GM12873 (cell line): Measurements from ENCODE around the gene SPAG8.

Experiments
- TF ChIP-seq, protein P1 (sequence below): IDR thresholded peaks from 2 replicates; pipeline ENCODE4 v1.5.1; 2012; ENCODE audit warnings: low read depth, mild to moderate bottlenecking, moderate library complexity, low read length, control low read depth; ENCODE audit not compliant: insufficient read depth; ENCODE audit errors: missing control alignments

SPAG8 gene

DNA sequence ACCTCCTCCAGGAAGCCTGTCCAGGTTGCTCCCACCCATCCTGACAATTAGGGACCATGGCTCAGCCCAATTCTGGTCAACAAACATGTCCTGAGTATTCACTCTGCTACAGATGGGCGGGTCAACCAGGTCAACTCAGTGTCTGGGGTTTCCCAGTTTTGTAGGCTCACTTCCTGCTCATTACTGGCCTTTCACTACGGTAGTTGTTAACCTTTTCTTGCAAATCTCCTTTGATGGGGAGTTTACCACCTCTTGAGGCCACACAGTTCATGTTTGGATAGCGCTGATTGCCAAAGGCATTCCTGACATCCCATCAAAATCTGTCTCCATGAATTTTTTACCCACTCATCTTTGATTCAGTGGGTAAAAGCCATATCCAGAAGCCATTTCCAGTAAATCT lies 30.7 kb upstream of the SPAG8 start:
- TF ChIP-seq, protein P1, sequence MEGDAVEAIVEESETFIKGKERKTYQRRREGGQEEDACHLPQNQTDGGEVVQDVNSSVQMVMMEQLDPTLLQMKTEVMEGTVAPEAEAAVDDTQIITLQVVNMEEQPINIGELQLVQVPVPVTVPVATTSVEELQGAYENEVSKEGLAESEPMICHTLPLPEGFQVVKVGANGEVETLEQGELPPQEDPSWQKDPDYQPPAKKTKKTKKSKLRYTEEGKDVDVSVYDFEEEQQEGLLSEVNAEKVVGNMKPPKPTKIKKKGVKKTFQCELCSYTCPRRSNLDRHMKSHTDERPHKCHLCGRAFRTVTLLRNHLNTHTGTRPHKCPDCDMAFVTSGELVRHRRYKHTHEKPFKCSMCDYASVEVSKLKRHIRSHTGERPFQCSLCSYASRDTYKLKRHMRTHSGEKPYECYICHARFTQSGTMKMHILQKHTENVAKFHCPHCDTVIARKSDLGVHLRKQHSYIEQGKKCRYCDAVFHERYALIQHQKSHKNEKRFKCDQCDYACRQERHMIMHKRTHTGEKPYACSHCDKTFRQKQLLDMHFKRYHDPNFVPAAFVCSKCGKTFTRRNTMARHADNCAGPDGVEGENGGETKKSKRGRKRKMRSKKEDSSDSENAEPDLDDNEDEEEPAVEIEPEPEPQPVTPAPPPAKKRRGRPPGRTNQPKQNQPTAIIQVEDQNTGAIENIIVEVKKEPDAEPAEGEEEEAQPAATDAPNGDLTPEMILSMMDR = no peak

DNA sequence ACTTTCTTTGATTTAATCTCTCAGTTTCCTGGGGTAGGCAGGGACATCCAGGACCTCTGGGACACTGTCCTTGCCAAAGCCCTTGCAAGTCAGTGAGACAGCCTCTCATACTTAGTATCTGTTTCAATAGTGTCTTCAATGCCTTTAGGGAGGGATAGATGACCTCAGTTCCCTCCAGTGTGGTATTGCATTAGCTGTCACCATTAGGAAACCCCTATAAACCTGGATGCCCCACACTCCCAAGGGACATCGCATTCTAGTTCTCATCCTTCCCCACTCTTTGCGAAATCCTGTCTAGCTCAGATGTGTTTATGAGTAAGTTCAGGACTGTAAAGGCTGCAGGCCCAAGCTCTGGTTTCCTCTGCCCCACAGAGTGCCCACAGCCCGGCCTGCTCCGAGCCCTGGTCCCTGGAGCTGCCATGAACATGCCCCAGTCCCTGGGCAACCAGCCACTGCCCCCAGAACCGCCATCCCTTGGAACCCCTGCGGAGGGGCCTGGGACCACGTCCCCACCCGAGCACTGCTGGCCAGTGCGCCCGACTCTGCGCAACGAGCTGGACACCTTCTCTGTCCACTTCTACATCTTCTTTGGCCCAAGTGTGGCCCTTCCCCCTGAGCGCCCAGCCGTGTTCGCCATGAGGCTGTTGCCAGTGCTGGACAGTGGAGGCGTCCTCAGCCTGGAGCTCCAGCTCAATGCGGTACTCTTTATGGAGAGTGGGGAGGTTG lies 30.1 kb upstream of the SPAG8 start:
- TF ChIP-seq, protein P1 = no peak

DNA sequence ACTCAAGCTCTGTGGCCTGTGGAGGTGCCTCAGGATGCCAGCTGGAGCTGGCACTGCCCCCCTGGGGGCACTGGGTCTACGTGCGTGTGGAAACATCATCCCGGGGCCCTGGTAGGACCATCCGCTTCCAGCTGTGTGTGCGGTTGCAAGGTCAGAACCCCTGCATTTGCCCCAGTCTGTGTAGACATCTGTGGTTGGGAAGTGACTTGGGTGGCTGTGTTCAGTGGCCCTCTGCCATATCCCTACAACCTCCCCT lies 29.5 kb upstream of the SPAG8 start:
- TF ChIP-seq, protein P1 = no peak

DNA sequence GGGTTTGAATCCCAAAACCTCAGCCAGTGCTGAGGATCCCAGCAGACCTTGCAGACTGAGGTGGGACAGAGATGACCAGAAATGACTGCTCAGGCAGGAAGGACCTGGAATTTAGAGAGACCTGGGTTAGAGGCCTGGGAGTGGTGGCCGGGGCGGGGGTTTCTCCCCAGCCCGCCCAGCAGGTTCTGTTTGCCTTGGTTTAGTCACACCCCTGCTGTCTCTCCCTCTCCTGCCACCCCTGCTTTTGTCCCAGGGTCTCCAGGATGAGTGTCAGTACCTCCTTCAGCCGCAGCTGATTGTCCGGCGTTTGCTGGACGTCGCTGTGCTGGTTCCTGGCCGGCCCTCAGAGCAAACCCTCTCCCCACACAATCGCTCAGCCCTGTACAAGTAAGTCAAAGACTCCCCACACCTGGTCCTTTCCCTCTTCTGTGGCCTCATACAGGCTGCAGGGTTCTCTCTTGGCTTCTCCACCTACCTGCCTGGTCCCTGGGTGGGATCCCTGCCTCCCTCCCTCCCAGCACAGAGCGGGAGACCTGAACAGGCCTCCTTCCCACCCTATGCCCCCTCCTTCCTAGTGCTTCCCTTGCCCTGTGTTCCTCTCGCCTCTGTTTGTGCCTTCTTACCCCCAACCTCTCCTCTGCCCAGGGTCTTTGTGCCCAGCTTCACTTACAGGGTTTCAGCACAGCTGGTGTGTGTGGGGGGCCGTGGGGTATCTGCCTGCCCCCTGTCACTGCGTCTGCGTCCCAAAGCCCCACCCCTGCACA lies 29.0 kb upstream of the SPAG8 start:
- TF ChIP-seq, protein P1 = no peak

DNA sequence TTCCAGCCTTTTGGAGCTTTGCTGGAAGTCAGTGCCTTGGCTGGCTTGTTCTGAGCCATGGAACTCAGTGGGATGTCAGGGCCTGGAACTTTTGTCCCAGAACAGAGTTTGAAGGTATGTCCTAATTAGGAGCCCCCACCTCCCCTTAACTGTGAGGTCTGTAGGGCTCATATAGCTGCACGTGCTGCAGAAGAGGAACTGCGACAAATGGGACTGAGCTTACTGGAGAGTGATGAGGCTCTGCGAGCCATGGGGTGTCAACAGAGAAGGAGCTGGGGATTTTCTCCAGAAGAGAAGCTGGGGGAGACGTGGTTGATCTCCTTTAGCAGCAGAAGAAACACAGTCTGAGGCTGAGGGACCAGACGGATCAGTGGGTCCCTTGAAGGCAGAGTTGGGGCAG lies 27.9 kb upstream of the SPAG8 start:
- TF ChIP-seq, protein P1 = no peak

DNA sequence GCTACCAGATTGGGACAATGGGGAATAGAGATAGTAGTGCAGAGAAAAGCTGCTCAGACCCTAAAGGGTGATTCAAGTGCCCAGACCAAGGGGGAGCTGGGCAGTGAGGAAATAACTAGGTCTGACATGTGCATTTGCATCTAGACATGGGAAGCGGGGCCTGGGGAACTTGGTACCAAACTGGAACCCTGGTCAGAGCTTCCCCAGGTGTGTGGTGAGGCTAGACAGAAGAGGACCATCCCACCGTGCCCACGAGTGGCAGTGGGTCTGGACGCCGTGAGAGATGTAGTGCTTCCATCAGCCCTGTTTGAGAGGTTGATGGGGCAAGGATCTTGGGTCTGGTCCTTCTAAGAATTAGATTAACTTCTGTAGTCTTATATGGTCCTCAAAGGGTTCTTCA lies 24.5 kb upstream of the SPAG8 start:
- TF ChIP-seq, protein P1 = no peak

DNA sequence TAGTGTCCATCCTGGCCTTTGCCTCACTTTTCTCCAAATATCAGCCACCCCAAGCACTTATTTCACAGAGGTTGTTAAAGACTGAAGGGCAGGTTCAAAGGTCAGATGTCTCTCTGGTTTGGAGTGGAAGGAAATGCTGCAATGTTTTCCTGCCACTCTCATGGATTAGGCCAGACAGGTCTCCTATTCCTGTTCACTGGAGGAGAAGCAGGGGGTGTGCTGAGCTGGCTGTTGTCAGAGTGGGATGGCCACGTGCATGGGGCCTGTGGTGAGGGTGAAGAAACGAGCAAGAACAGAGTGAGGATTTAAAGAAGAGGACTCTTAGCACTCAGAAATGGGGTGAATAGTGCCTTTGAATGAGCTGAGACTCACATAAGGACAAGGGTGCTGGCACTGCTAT lies 23.7 kb upstream of the SPAG8 start:
- TF ChIP-seq, protein P1 = no peak
